Measurements from ENCODE around the gene PRDM8.

The PRDM8 gene

GRCh38 chr4:80209340-80209701 lies 12.0 kb downstream of the PRDM8 start:
- H3K4me3 Mint-ChIP-seq, result no peak overlapping the region
- H3K4me1 Mint-ChIP-seq, result peaks cover 9% of the 10 kb centered on the region
- no peaks in the 10 kb centered on the region for H3K36me3 Mint-ChIP-seq (ENCODE audit: low read depth)
- H3K27ac Mint-ChIP-seq, result no peak overlapping the region
- H3K27me3 Mint-ChIP-seq (ENCODE audit: low read depth), result peaks cover 95% of the 10 kb centered on the region
- no peak for TF ChIP-seq CTCF (IDR thresholded peaks at IDR 0.05; ENCODE audit: unreplicated experiment in 3 of 3)
- peaks cover 6% of the 10 kb centered on the region for H3K9me3 Mint-ChIP-seq

GRCh38 chr4:80210549-80210948 lies 13.2 kb downstream of the PRDM8 start:
- H3K36me3 Mint-ChIP-seq (ENCODE audit: low read depth), result no peaks in the 10 kb centered on the region
- no peak overlapping the region for H3K4me3 Mint-ChIP-seq
- peaks cover 90% of the 10 kb centered on the region for H3K27me3 Mint-ChIP-seq (ENCODE audit: low read depth)
- H3K27ac Mint-ChIP-seq, result no peak overlapping the region
- TF ChIP-seq CTCF (IDR thresholded peaks at IDR 0.05; ENCODE audit: unreplicated experiment in 3 of 3), result no peak
- peaks cover 9% of the 10 kb centered on the region for H3K4me1 Mint-ChIP-seq
- peaks cover 6% of the 10 kb centered on the region for H3K9me3 Mint-ChIP-seq

- Mint-ChIP-seq H3K4me1 (peaks cover 6% of the 10 kb centered on the region), H3K27ac (no peak overlapping the region), H3K9me3 (peaks cover under 1% of the 10 kb centered on the region), H3K36me3 (ENCODE audit: low read depth) (no peaks in the 10 kb centered on the region), H3K27me3 (ENCODE audit: low read depth) (peaks cover 85% of the 10 kb centered on the region), H3K4me3 (no peak overlapping the region)
- no peak for TF ChIP-seq CTCF (IDR thresholded peaks at IDR 0.05; ENCODE audit: unreplicated experiment in 3 of 3)
Observed at GRCh38 chr4:80213117-80213815, 16.0 kb downstream of the PRDM8 start.

- Mint-ChIP-seq H3K4me3 (no peak overlapping the region), H3K27ac (no peak overlapping the region), H3K4me1 (peaks cover 2% of the 10 kb centered on the region), H3K27me3 (ENCODE audit: low read depth) (peaks cover 87% of the 10 kb centered on the region), H3K9me3 (no peaks in the 10 kb centered on the region), H3K36me3 (ENCODE audit: low read depth) (no peaks in the 10 kb centered on the region)
- peak; percentile 64 to 82 (median 74) for TF ChIP-seq CTCF (IDR thresholded peaks at IDR 0.05; ENCODE audit: unreplicated experiment in 3 of 3)
Observed at GRCh38 chr4:80215449-80216052, 18.2 kb downstream of the PRDM8 start.

- peaks cover 5% of the 10 kb centered on the region for H3K4me1 Mint-ChIP-seq
- no peak overlapping the region for H3K4me3 Mint-ChIP-seq
- no peak for TF ChIP-seq CTCF (IDR thresholded peaks at IDR 0.05; ENCODE audit: unreplicated experiment in 3 of 3)
- no peaks in the 10 kb centered on the region for H3K9me3 Mint-ChIP-seq
- H3K27me3 Mint-ChIP-seq (ENCODE audit: low read depth), result peaks cover 84% of the 10 kb centered on the region
- H3K27ac Mint-ChIP-seq, result no peak overlapping the region
- no peaks in the 10 kb centered on the region for H3K36me3 Mint-ChIP-seq (ENCODE audit: low read depth)
Observed at GRCh38 chr4:80216100-80216761, 18.9 kb downstream of the PRDM8 start.

All from nephron (organoid).